ENCODE results near the gene GMEB1.
"Not testable (repeated sequence)": the region's sequence is repeated elsewhere in the genome, so short reads cannot be mapped to it uniquely, and the experiment has no call there.

The GMEB1 gene

DNA sequence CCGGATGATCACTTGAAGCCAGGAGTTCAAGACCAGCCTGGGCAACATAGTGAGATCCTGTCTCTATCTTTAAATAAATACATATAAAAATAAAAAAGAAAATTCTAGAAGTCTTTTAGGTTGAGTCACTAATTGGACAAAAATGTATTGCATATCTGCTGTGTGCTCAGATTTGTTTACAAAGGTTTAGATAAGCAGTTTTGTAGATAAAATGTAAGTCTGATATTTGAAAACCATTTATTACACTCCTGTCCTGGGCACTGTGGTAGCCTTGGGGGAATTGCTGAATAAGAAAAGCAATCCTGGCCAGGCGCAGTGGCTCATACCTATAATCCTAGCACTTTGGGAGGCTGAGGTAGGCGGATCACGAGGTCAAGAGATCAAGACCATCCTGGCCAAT, 11.6 kb downstream of the GMEB1 start:
- no peaks in the 10 kb centered on the region for H3K27me3 ChIP-seq (ENCODE audit: insufficient read depth, insufficient read length)
- H3K4me3 ChIP-seq (ENCODE audit: insufficient read length, low read depth), result no peak overlapping the region
- H3K9ac ChIP-seq (ENCODE audit: insufficient read length, low read depth), result no peak overlapping the region
- no peak for TF ChIP-seq YY1 (IDR thresholded peaks at IDR 0.05; ENCODE audit: insufficient read depth, insufficient read length)
- no peak for TF ChIP-seq SUZ12 (IDR thresholded peaks at IDR 0.05; ENCODE audit: extremely low read depth, insufficient read depth, insufficient read length)
- no peak for TF ChIP-seq ZNF274 (IDR thresholded peaks at IDR 0.05; ENCODE audit: low read depth, low read length)
- H3K36me3 ChIP-seq (ENCODE audit: insufficient read depth, insufficient read length, low read length), result peaks cover 6% of the 10 kb centered on the region
- H3K9me3 ChIP-seq (ENCODE audit: insufficient read depth, low read length), result no peaks in the 10 kb centered on the region
- DNase-seq (ENCODE audit: low read depth, low spot score), result no peak
- no peaks in the 10 kb centered on the region for H3K4me1 ChIP-seq (ENCODE audit: insufficient read depth, insufficient read length)

DNA sequence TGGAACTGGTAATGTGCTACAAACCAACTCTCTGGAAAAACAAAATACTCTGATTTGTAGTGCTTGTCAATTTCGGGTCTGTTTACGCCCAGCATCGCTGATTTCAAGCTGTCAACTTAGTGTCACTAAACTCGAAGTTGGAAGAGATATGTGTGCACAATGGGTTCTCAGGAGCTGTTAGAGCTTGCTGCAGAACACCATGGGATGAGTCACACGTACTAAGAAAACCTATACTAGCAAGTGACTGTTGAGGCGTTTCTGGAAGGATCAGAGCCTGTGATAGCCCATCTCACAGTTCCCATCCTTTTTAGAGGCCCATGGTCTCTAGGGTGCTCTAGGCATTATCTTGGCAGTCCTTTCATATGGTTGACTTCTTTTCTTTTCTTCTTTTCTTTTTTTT, 14.3 kb downstream of the GMEB1 start:
- DNase-seq (ENCODE audit: low read depth, low spot score), result no peak

DNA sequence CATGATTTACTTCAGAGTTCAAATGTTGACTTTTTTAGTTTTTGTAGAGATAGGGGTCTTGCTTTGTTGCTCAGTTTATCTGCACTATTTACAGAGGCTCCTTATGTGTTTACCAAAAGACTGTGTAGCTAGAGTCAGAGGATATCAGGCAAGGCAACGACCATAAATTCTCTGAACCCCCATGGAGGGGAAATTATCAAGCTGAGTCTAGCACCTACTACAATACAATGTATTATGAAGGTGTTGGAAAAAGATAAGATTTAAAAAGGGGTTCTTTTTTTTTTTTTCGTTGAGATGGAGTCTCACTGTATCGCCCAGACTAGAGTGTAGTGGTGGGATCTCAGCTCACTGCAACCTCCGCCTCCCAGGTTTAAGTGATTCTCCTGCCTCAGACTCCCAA, 16.4 kb downstream of the GMEB1 start:
- no peak for TF ChIP-seq ZNF274 (IDR thresholded peaks at IDR 0.05; ENCODE audit: low read depth, low read length)
- Histone ChIP-seq H3K4me1 (ENCODE audit: insufficient read depth, insufficient read length) (no peaks in the 10 kb centered on the region), H3K9ac (ENCODE audit: insufficient read length, low read depth) (no peak overlapping the region), H3K4me3 (ENCODE audit: insufficient read length, low read depth) (no peak overlapping the region), H3K9me3 (ENCODE audit: insufficient read depth, low read length) (no peaks in the 10 kb centered on the region), H3K27me3 (ENCODE audit: insufficient read depth, insufficient read length) (no peaks in the 10 kb centered on the region), H3K36me3 (ENCODE audit: insufficient read depth, insufficient read length, low read length) (peaks cover 19% of the 10 kb centered on the region)
- no peak for DNase-seq (ENCODE audit: low read depth, low spot score)

More for the DNA sequence above, 14.3 kb downstream of the GMEB1 start:
- Histone ChIP-seq H3K9me3 (ENCODE audit: insufficient read depth, low read length) (no peaks in the 10 kb centered on the region), H3K36me3 (ENCODE audit: insufficient read depth, insufficient read length, low read length) (peaks cover 16% of the 10 kb centered on the region), H3K27me3 (ENCODE audit: insufficient read depth, insufficient read length) (no peaks in the 10 kb centered on the region), H3K4me1 (ENCODE audit: insufficient read depth, insufficient read length) (no peaks in the 10 kb centered on the region), H3K4me3 (ENCODE audit: insufficient read length, low read depth) (no peak overlapping the region), H3K9ac (ENCODE audit: insufficient read length, low read depth) (no peak overlapping the region)
- no peak for TF ChIP-seq SUZ12 (IDR thresholded peaks at IDR 0.05; ENCODE audit: extremely low read depth, insufficient read depth, insufficient read length)
- no peak for TF ChIP-seq ZNF274 (IDR thresholded peaks at IDR 0.05; ENCODE audit: low read depth, low read length)
- no peak for TF ChIP-seq YY1 (IDR thresholded peaks at IDR 0.05; ENCODE audit: insufficient read depth, insufficient read length)

DNA sequence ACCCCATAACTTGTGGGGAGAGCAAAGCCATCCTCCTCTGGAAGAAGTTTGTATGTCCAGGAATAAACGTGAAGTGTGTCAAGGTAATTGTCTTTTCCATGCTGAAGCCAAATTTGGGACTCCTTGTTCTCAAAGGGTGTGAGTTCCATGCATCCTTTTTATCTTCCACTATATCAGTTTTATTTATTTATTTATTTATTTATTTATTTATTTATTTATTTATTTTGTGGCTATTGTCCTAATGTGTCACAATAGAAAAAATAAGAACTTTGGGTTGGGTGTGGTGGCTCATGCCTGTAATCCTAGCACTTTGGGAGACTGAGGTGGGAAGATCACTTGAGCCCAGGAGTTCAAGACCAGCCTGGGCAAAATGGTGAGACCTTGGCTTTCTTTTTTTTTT, 23.0 kb downstream of the GMEB1 start:
- not testable (repeated sequence) for H3K9me3 ChIP-seq (ENCODE audit: insufficient read depth, low read length); H3K9ac ChIP-seq (ENCODE audit: insufficient read length, low read depth); H3K27me3 ChIP-seq (ENCODE audit: insufficient read depth, insufficient read length); H3K4me1 ChIP-seq (ENCODE audit: insufficient read depth, insufficient read length); DNase-seq (ENCODE audit: low read depth, low spot score); H3K4me3 ChIP-seq (ENCODE audit: insufficient read length, low read depth)
- peaks cover 33% of the 10 kb centered on the region for H3K36me3 ChIP-seq (ENCODE audit: insufficient read depth, insufficient read length, low read length)

DNA sequence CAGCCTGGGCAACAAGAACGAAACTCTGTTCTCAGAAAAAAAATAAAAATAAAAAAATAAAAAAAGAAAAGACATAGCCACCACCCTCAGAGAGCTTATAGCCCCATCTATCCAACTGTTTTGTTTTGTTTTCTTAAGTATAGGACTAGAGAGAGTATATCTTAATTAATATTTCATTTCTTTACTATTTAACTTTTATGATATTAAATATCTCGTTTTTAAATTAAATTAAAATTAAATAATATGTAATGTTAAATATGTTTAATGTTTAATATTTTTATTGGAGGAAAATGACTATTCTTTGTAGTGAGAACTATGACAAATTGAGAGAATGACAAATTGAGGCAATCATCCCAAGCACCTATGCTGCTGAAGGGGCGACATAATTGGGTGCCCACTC, 35.0 kb downstream of the GMEB1 start:
- TF ChIP-seq ZNF274 (IDR thresholded peaks at IDR 0.05; ENCODE audit: low read depth, low read length) (no peak), YY1 (IDR thresholded peaks at IDR 0.05; ENCODE audit: insufficient read depth, insufficient read length) (no peak), SUZ12 (IDR thresholded peaks at IDR 0.05; ENCODE audit: extremely low read depth, insufficient read depth, insufficient read length) (no peak)
- no peak for DNase-seq (ENCODE audit: low read depth, low spot score)

DNA sequence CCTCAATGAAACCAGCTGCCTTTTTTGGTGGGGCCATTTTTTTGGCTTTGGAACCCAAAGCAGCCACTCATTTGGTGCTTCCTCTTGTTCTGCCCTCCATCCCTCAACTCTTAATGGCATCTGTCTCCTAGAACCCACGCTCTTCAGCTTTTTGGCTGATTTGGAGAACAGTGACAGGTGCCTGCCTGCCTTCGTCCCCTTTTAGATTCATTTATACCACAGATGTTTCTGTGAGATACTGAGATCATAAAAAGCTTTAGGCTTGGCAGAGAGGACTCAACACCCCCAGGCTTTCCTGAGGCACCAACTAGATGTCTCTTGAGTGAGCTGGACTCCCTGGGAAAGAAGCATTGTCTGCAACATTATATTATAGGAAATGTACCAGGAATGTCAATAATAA, 47.8 kb downstream of the GMEB1 start:
- peaks cover 2% of the 10 kb centered on the region for H3K4me1 ChIP-seq (ENCODE audit: insufficient read depth, insufficient read length)
- peaks cover 27% of the 10 kb centered on the region for H3K36me3 ChIP-seq (ENCODE audit: insufficient read depth, insufficient read length, low read length)
- H3K9ac ChIP-seq (ENCODE audit: insufficient read length, low read depth), result no peak overlapping the region
- no peak overlapping the region for H3K4me3 ChIP-seq (ENCODE audit: insufficient read length, low read depth)
- no peaks in the 10 kb centered on the region for H3K27me3 ChIP-seq (ENCODE audit: insufficient read depth, insufficient read length)
- no peaks in the 10 kb centered on the region for H3K9me3 ChIP-seq (ENCODE audit: insufficient read depth, low read length)
- no peak for DNase-seq (ENCODE audit: low read depth, low spot score)
- no peak for TF ChIP-seq YY1 (IDR thresholded peaks at IDR 0.05; ENCODE audit: insufficient read depth, insufficient read length)
- TF ChIP-seq ZNF274 (IDR thresholded peaks at IDR 0.05; ENCODE audit: low read depth, low read length), result no peak
- TF ChIP-seq SUZ12 (IDR thresholded peaks at IDR 0.05; ENCODE audit: extremely low read depth, insufficient read depth, insufficient read length), result no peak

More for the DNA sequence above, 35.0 kb downstream of the GMEB1 start:
- Histone ChIP-seq H3K4me1 (ENCODE audit: insufficient read depth, insufficient read length) (no peaks in the 10 kb centered on the region), H3K27me3 (ENCODE audit: insufficient read depth, insufficient read length) (no peaks in the 10 kb centered on the region), H3K9me3 (ENCODE audit: insufficient read depth, low read length) (no peaks in the 10 kb centered on the region), H3K9ac (ENCODE audit: insufficient read length, low read depth) (no peak overlapping the region), H3K36me3 (ENCODE audit: insufficient read depth, insufficient read length, low read length) (peaks cover 42% of the 10 kb centered on the region), H3K4me3 (ENCODE audit: insufficient read length, low read depth) (no peak overlapping the region)

DNA sequence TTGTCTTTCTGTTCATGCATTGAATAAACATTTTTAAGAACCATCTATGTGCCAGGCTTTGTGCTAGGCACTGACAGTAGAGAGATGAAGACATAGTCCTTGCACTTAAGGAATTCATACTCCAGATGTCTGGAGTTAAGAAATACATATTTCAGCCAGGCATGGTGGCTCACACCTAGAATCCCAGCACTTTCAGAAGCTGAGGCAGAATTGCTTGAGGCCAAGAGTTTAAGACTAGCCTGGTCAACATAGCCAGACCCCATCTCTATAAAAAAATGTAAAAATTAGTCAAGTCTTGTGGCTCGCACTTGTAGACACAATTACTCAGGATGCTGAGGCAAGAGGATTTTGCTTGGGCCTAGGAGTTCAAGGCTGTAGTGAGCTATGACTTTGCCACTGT, 49.6 kb downstream of the GMEB1 start:
- no peak overlapping the region for H3K4me3 ChIP-seq (ENCODE audit: insufficient read length, low read depth)
- no peak for DNase-seq (ENCODE audit: low read depth, low spot score)
- peaks cover 2% of the 10 kb centered on the region for H3K4me1 ChIP-seq (ENCODE audit: insufficient read depth, insufficient read length)
- H3K9ac ChIP-seq (ENCODE audit: insufficient read length, low read depth), result no peak overlapping the region
- TF ChIP-seq SUZ12 (IDR thresholded peaks at IDR 0.05; ENCODE audit: extremely low read depth, insufficient read depth, insufficient read length) (no peak), YY1 (IDR thresholded peaks at IDR 0.05; ENCODE audit: insufficient read depth, insufficient read length) (no peak), ZNF274 (IDR thresholded peaks at IDR 0.05; ENCODE audit: low read depth, low read length) (no peak)
- H3K36me3 ChIP-seq (ENCODE audit: insufficient read depth, insufficient read length, low read length), result peaks cover 17% of the 10 kb centered on the region
- H3K9me3 ChIP-seq (ENCODE audit: insufficient read depth, low read length), result no peaks in the 10 kb centered on the region
- H3K27me3 ChIP-seq (ENCODE audit: insufficient read depth, insufficient read length), result no peaks in the 10 kb centered on the region

Measured in NT2/D1 (cell line).